ENCODE data around the gene FITM1. TPM values are rescaled to one million over a fixed set of nuclear protein-coding genes. Genes with fewer than 3 reads are reported as not detected.

Gene FITM1
- total RNA-seq, 2 donors from 2014 or later = 74.3 to 180 TPM

GRCh38 chr14:24084440-24084839 is 46.0 kb upstream of the FITM1 start:
- Histone ChIP-seq H3K27me3 (no peaks in the 10 kb centered on the region), H3K27ac (no peak overlapping the region), H3K4me1 (peaks cover 0 to 14% of the 10 kb centered on the region in 2 donors), H3K4me3 (no peak overlapping the region), H3K9me3 (no peaks in the 10 kb centered on the region), H3K36me3 (no peaks in the 10 kb centered on the region)
- DNase-seq (ENCODE audit: low spot score) = no peak
- no peak for TF ChIP-seq CTCF (IDR thresholded peaks at IDR 0.05)

GRCh38 chr14:24085215-24085614 is 45.2 kb upstream of the FITM1 start:
- TF ChIP-seq CTCF (IDR thresholded peaks at IDR 0.05) = no peak
- Histone ChIP-seq H3K9me3 (no peaks in the 10 kb centered on the region), H3K4me1 (peaks cover 0 to 14% of the 10 kb centered on the region in 2 donors), H3K27me3 (no peaks in the 10 kb centered on the region), H3K4me3 (no peak overlapping the region), H3K36me3 (no peaks in the 10 kb centered on the region), H3K27ac (no peak overlapping the region)
- DNase-seq (ENCODE audit: low spot score) = no peak

- Histone ChIP-seq H3K36me3 (no peaks in the 10 kb centered on the region), H3K27ac (no peak overlapping the region), H3K27me3 (no peaks in the 10 kb centered on the region), H3K4me1 (peaks cover 0 to 5% of the 10 kb centered on the region in 2 donors), H3K9me3 (no peaks in the 10 kb centered on the region), H3K4me3 (no peak overlapping the region)
- no peak for TF ChIP-seq CTCF (IDR thresholded peaks at IDR 0.05)
- DNase-seq (ENCODE audit: low spot score) = no peak
Observed at GRCh38 chr14:24086193-24086955, 44.1 kb upstream of the FITM1 start.

- Histone ChIP-seq H3K4me3 (no peak overlapping the region), H3K9me3 (no peaks in the 10 kb centered on the region), H3K27me3 (no peaks in the 10 kb centered on the region), H3K27ac (no peak overlapping the region), H3K36me3 (no peaks in the 10 kb centered on the region), H3K4me1 (no peaks in the 10 kb centered on the region)
- TF ChIP-seq CTCF (IDR thresholded peaks at IDR 0.05) = no peak
- no peak for DNase-seq (ENCODE audit: low spot score)
Observed at GRCh38 chr14:24087004-24087403, 43.5 kb upstream of the FITM1 start.

- H3K9me3 ChIP-seq = no peaks in the 10 kb centered on the region
- peaks cover 0 to 1% of the 10 kb centered on the region in 2 donors for H3K4me1 ChIP-seq
- no peak for TF ChIP-seq CTCF (IDR thresholded peaks at IDR 0.05)
- DNase-seq (ENCODE audit: low spot score) = no peak
- H3K27me3 ChIP-seq = no peaks in the 10 kb centered on the region
- no peak overlapping the region for H3K4me3 ChIP-seq
- no peak overlapping the region for H3K27ac ChIP-seq
- no peaks in the 10 kb centered on the region for H3K36me3 ChIP-seq
Observed at GRCh38 chr14:24088095-24088494, 42.4 kb upstream of the FITM1 start.

- TF ChIP-seq CTCF (IDR thresholded peaks at IDR 0.05) = no peak
- Histone ChIP-seq H3K4me3 (no peak overlapping the region), H3K4me1 (peaks cover 0 to 13% of the 10 kb centered on the region in 2 donors), H3K36me3 (no peaks in the 10 kb centered on the region), H3K27ac (no peak overlapping the region), H3K9me3 (no peaks in the 10 kb centered on the region), H3K27me3 (no peaks in the 10 kb centered on the region)
- DNase-seq (ENCODE audit: low spot score) = no peak
Observed at GRCh38 chr14:24089890-24090289, 40.6 kb upstream of the FITM1 start.

All from right atrium auricular region (tissue), 2 donors.